IMR-90 (cell line): Measurements from ENCODE around the gene SPATA17.

Source experiments
- BHLHE40 ChIP-seq: fragments of 150-350 bp; IDR thresholded peaks from 2 replicates; pipeline ENCODE4 v1.6.1; 2016; ENCODE audit warnings: mild to moderate bottlenecking, low read depth, low read length
- CEBPB ChIP-seq: IDR thresholded peaks from 2 replicates; pipeline ENCODE4 v1.6.1; 2012; ENCODE audit warnings: low read depth, low read length, improper control_type of control experiment
- ELK1 ChIP-seq: fragments of 150-350 bp; IDR thresholded peaks from 2 replicates; pipeline ENCODE4 v1.6.1; 2016; ENCODE audit warnings: low read depth, mild to moderate bottlenecking, low read length, moderate library complexity, borderline replicate concordance
- MAFK ChIP-seq: IDR thresholded peaks from 2 replicates; pipeline ENCODE4 v1.6.1; 2012; ENCODE audit warnings: low read depth, low read length, improper control_type of control experiment
- POLR2A ChIP-seq: IDR thresholded peaks from 2 replicates; pipeline ENCODE4 v1.6.1; 2012; ENCODE audit warnings: mild to moderate bottlenecking, low read depth, low read length
- RAD21 ChIP-seq: IDR thresholded peaks from 2 replicates; pipeline ENCODE4 v1.6.1; 2012; ENCODE audit warnings: low read length, improper control_type of control experiment
- RCOR1 ChIP-seq: IDR thresholded peaks from 2 replicates; pipeline ENCODE4 v1.6.1; 2012; ENCODE audit warnings: mild to moderate bottlenecking, low read length, improper control_type of control experiment; ENCODE audit not compliant: insufficient replicate concordance
- RFX5 ChIP-seq: IDR thresholded peaks from 2 replicates; pipeline ENCODE4 v1.8.0; 2012; ENCODE audit warnings: low read depth, mild to moderate bottlenecking, low read length, moderate library complexity
- USF2 ChIP-seq: fragments of 150-350 bp; IDR thresholded peaks from 2 replicates; pipeline ENCODE4 v1.6.1; 2017; ENCODE audit warnings: mild to moderate bottlenecking, antibody characterized with exemption, low read length, low read depth
- TF ChIP-seq, protein P1 (sequence below): conservative IDR thresholded peaks from 2 replicates; pipeline ENCODE4 v1.5.1; 2012; ENCODE audit warnings: mild to moderate bottlenecking, low read depth, low read length, improper control_type of control experiment

DNA sequence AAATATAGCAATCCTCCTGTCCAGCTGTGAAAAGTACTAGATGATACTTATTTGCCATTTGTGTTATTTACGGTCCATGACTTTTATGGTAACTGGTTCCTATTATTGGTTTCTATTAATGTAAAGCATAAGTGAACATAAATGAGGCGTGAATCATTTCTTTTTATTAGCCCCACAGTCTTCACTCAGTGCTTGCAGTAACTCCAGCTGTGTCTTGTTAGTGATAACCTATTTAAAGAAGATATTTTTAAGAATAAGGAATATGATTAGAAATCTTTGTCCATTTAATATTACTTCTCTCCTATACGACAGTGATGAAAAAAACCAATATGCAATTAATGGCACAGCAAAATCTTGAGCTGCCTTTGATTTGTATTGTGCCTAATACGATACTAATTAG, 149.9 kb downstream of the SPATA17 start:
- TF ChIP-seq CEBPB (no peak), RAD21 (no peak), ELK1 (no peak), POLR2A (no peak), USF2 (no peak), BHLHE40 (no peak), RCOR1 (no peak), RFX5 (no peak), MAFK (no peak)
- TF ChIP-seq, protein P1, sequence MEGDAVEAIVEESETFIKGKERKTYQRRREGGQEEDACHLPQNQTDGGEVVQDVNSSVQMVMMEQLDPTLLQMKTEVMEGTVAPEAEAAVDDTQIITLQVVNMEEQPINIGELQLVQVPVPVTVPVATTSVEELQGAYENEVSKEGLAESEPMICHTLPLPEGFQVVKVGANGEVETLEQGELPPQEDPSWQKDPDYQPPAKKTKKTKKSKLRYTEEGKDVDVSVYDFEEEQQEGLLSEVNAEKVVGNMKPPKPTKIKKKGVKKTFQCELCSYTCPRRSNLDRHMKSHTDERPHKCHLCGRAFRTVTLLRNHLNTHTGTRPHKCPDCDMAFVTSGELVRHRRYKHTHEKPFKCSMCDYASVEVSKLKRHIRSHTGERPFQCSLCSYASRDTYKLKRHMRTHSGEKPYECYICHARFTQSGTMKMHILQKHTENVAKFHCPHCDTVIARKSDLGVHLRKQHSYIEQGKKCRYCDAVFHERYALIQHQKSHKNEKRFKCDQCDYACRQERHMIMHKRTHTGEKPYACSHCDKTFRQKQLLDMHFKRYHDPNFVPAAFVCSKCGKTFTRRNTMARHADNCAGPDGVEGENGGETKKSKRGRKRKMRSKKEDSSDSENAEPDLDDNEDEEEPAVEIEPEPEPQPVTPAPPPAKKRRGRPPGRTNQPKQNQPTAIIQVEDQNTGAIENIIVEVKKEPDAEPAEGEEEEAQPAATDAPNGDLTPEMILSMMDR = no peak
